SKM-1 treated with dmso at 0.1 percent for 144 hours (cell line): ENCODE measurements around the gene EN1.

Experiments used
- DNase-seq: peaks from one replicate; lab custom pipeline; 2025; ENCODE audit not compliant: unreplicated experiment; lab: John Stamatoyannopoulos, UW

EN1 gene

DNA sequence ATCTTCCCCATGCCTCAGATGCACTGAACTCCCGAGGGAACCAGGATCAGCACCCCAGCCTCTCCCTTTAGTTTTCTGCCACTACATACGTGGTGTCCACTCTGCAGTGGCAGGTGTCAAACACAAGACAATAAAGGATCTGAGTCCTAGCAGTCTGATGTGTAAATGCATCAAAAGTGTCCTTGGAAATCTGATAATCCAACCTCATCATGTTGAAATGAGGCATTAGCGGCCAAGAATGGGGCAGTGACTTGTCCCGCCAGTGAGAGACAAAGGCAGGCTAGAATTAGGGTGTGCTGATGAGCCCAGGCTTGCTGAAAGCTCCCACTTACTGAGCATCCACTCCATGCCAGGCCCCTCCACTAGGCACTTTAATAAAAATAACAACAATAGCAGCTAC lies 52.9 kb downstream of the EN1 start:
- DNase-seq, result no peak
